Measurements from ENCODE around the gene JAK1.

GRCh38 chr1:64810001-64810400 lies 156.3 kb downstream of the JAK1 start:
- no peak for TF ChIP-seq POLR2A (IDR thresholded peaks at IDR 0.05)
- TF ChIP-seq CTCF (IDR thresholded peaks at IDR 0.05 in 4 of 5, conservative IDR thresholded peaks at IDR 0.05 in 1 of 5): no peak

Measured in gastrocnemius medialis (tissue), 4 donors.